CD14-positive monocyte (primary cell): ENCODE measurements around the gene PTPRN2. TPM values are rescaled to one million over a fixed set of nuclear protein-coding genes. Genes with fewer than 3 reads are reported as not detected.

Experiments
- DNase-seq, 3 donors: peaks; one replicate each; pipeline ENCODE4 v3.0.0-alpha.2; 2011 to 2022
- H2AFZ ChIP-seq: 2 replicates; pipeline ENCODE4 v1.6.0; 2012; ENCODE audit warnings: mild to moderate bottlenecking, low read depth, low read length, inconsistent platforms; ENCODE audit not compliant: insufficient read depth, poor library complexity, severe bottlenecking
- H3K27ac ChIP-seq, 2 donors: 1 replicate in 1 of 2; 2 replicates in 1 of 2; pipeline ENCODE4 v1.5.1; 2012 to 2013; ENCODE audit warnings: low read length in 2 of 2, control low read depth in 1 of 2, inconsistent platforms in 1 of 2, low read depth in 1 of 2, mild to moderate bottlenecking in 1 of 2
- H3K27me3 ChIP-seq, 2 donors: one replicate each; pipeline versions ENCODE4 v1.6.0 to v1.6.1; 2011 to 2013; ENCODE audit warnings: low read length in 2 of 2; ENCODE audit not compliant: control insufficient read depth in 2 of 2, insufficient read depth in 2 of 2
- H3K36me3 ChIP-seq, 2 donors: replicated peaks in 1 of 2; 1 replicate in 1 of 2; 2 replicates in 1 of 2; pipeline versions ENCODE4 v1.5.1 to v1.6.1; 2012 to 2013; ENCODE audit warnings: low read length in 2 of 2, control low read depth in 1 of 2, inconsistent platforms in 1 of 2, mild to moderate bottlenecking in 1 of 2; ENCODE audit not compliant: insufficient read depth in 2 of 2, control insufficient read depth in 1 of 2
- H3K4me1 ChIP-seq, 2 donors: 1 replicate in 1 of 2; 2 replicates in 1 of 2; pipeline versions ENCODE4 v1.5.1 to v1.6.1; 2012 to 2013; ENCODE audit warnings: low read length in 2 of 2, control low read depth in 1 of 2, inconsistent platforms in 1 of 2, mild to moderate bottlenecking in 1 of 2, moderate library complexity in 1 of 2; ENCODE audit not compliant: insufficient read depth in 2 of 2, control insufficient read depth in 1 of 2
- H3K4me2 ChIP-seq: replicated peaks from 2 replicates; pipeline ENCODE3; 2012; ENCODE audit warnings: low read length, moderate library complexity, mild to moderate bottlenecking; ENCODE audit not compliant: poor library complexity, severe bottlenecking; ENCODE audit errors: extremely low read depth
- H3K4me3 ChIP-seq, 3 experiments: fragments of 200-600 bp in 1 of 3; sonication (generic) in 1 of 3; replicated peaks in 1 of 3; 1 replicate in 2 of 3; 2 replicates in 1 of 3; pipeline ENCODE4 v1.5.1; 2011 to 2013; ENCODE audit warnings: low read length in 3 of 3, mild to moderate bottlenecking in 3 of 3, control low read depth in 2 of 3, low read depth in 2 of 3, inconsistent platforms in 1 of 3, moderate library complexity in 1 of 3
- H3K79me2 ChIP-seq: 2 replicates; pipeline ENCODE4 v1.6.0; 2012; ENCODE audit warnings: mild to moderate bottlenecking, control low read depth, inconsistent platforms, low read length, moderate library complexity; ENCODE audit not compliant: insufficient read depth
- H3K9ac ChIP-seq: 2 replicates; pipeline ENCODE4 v1.6.0; 2017; ENCODE audit warnings: low read length, mild to moderate bottlenecking; ENCODE audit not compliant: insufficient read depth, poor library complexity, severe bottlenecking
- H3K9me3 ChIP-seq, 2 donors: replicated peaks in 1 of 2; 1 replicate in 1 of 2; 2 replicates in 1 of 2; pipeline versions ENCODE4 v1.5.1 to v1.6.1; 2012 to 2013; ENCODE audit warnings: low read length in 2 of 2, control low read depth in 1 of 2; ENCODE audit not compliant: control insufficient read depth in 1 of 2, insufficient read depth in 1 of 2
- H4K20me1 ChIP-seq: 2 replicates; pipeline ENCODE4 v1.6.0; 2012; ENCODE audit warnings: mild to moderate bottlenecking, low read length, control low read depth, moderate library complexity; ENCODE audit not compliant: insufficient read depth
- H3K27ac Mint-ChIP-seq, 7 donors: one replicate each; pipeline ENCODE4 v1.8.0; 2020; ENCODE audit warnings: mild to moderate bottlenecking in 7 of 7, mixed read lengths in 7 of 7, moderate library complexity in 6 of 7, inconsistent platforms in 2 of 7
- H3K27me3 Mint-ChIP-seq, 3 donors: one replicate each; pipeline ENCODE4 v1.8.0; 2021 to 2022; ENCODE audit warnings: low read depth in 3 of 3, mild to moderate bottlenecking in 3 of 3, mixed read lengths in 3 of 3, moderate library complexity in 3 of 3, inconsistent platforms in 1 of 3
- H3K36me3 Mint-ChIP-seq, 2 donors: one replicate each; pipeline ENCODE4 v1.8.0; 2020; ENCODE audit warnings: mixed read lengths in 2 of 2, inconsistent platforms in 1 of 2, mild to moderate bottlenecking in 1 of 2
- H3K4me1 Mint-ChIP-seq: one replicate; pipeline ENCODE4 v1.8.0; 2020; ENCODE audit warnings: mild to moderate bottlenecking, mixed read lengths
- H3K4me3 Mint-ChIP-seq, 2 donors: one replicate each; pipeline ENCODE4 v1.8.0; 2020; ENCODE audit warnings: mild to moderate bottlenecking in 2 of 2, mixed read lengths in 2 of 2, moderate library complexity in 1 of 2
- H3K9me3 Mint-ChIP-seq, 7 donors: one replicate each; pipeline ENCODE4 v1.8.0; 2020 to 2022; ENCODE audit warnings: mixed read lengths in 7 of 7, mild to moderate bottlenecking in 6 of 7, moderate library complexity in 6 of 7, inconsistent platforms in 2 of 7
- WGBS: methylation state at CpG from one replicate; pipeline ENCODE4 v1.1.5; 2013; ENCODE audit warnings: missing lambda C conversion rate; ENCODE audit not compliant: insufficient coverage; 5-methylcytosine and 5-hydroxymethylcytosine counted together
- intact Hi-C, 2 donors: fragments of 100-400 bp; cut with micrococcal nuclease; formaldehyde crosslinking; loops; one replicate each; pipeline versions ENCODE4 v1.15.0 to v1.15.1; 2023
- polyA plus RNA-seq, 3 donors: library from polyadenylated mRNA; depleted of rRNA in 1 of 3; unstranded in 2 of 3; stranded (reverse) in 1 of 3; fragments of 300-500 nt in 2 of 3; fragments of >200 nt in 1 of 3; fragmentation: Illumina TruSeq in 2 of 3; gene quantifications; 1 replicate in 2 of 3; 2 replicates in 1 of 3; pipeline ENCODE4 v1.2.3, GENCODE V29; 2012 to 2021
- TF ChIP-seq, protein P1 (sequence below): fragments of 200-600 bp; IDR thresholded peaks from one replicate; pipeline ENCODE4 v1.8.0; 2022; ENCODE audit warnings: antibody characterized with exemption, mild to moderate bottlenecking

The PTPRN2 gene
- polyA plus RNA-seq, 3 donors: 0.25 to 1.4 (median 0.97) TPM

GRCh38 chr7:158009886-158010285, 577.7 kb downstream of the PTPRN2 start:
- Histone ChIP-seq H3K9me3 (no peaks in the 10 kb centered on the region), H3K79me2 (no peaks in the 10 kb centered on the region), H2AFZ (no peak overlapping the region), H3K4me2 (no peak overlapping the region), H3K4me1 (peaks cover 0 to 4% of the 10 kb centered on the region in 2 donors), H3K27ac (no peak overlapping the region), H3K9ac (no peak overlapping the region), H3K36me3 (no peaks in the 10 kb centered on the region), H3K4me3 (no peak overlapping the region), H4K20me1 (no peaks in the 10 kb centered on the region), H3K27me3 (no peaks in the 10 kb centered on the region)
- TF ChIP-seq, protein P1, sequence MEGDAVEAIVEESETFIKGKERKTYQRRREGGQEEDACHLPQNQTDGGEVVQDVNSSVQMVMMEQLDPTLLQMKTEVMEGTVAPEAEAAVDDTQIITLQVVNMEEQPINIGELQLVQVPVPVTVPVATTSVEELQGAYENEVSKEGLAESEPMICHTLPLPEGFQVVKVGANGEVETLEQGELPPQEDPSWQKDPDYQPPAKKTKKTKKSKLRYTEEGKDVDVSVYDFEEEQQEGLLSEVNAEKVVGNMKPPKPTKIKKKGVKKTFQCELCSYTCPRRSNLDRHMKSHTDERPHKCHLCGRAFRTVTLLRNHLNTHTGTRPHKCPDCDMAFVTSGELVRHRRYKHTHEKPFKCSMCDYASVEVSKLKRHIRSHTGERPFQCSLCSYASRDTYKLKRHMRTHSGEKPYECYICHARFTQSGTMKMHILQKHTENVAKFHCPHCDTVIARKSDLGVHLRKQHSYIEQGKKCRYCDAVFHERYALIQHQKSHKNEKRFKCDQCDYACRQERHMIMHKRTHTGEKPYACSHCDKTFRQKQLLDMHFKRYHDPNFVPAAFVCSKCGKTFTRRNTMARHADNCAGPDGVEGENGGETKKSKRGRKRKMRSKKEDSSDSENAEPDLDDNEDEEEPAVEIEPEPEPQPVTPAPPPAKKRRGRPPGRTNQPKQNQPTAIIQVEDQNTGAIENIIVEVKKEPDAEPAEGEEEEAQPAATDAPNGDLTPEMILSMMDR: no peak
- H3K4me1 Mint-ChIP-seq: no peaks in the 10 kb centered on the region
- no peak overlapping the region for H3K4me3 Mint-ChIP-seq
- DNase-seq: no peak
- WGBS: 63% methylated on average over 7 of the region's 9 CpGs
- H3K27me3 Mint-ChIP-seq: peaks cover 0 to 9% (median 5%) of the 10 kb centered on the region in 3 donors
- intact Hi-C loops: no loop called here
- H3K27ac Mint-ChIP-seq: no peak overlapping the region
- peaks cover 0 to 6% (median 0%) of the 10 kb centered on the region in 7 donors for H3K9me3 Mint-ChIP-seq
- H3K36me3 Mint-ChIP-seq: no peaks in the 10 kb centered on the region

DNA sequence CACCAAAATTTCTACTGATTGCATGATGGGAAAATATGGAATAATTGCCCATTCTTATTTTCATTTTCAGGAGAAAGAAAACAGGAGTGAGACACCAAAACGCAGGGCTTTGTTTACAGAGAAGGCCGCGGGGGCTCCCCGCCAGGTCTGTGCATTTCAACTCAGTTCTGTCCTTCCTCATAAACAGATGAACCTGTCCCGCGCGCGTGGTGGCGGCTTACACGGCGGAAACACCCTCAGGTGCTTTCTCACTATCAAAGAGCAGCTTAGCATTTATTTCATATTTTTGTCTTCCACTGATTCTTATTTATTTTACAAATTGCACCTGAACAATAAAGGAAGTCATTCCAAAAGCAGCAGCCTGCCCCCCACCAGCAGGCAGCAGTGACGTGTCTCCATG, 579.4 kb downstream of the PTPRN2 start:
- no peaks in the 10 kb centered on the region for H3K36me3 Mint-ChIP-seq
- WGBS: 90% methylated on average over 11 of the region's 12 CpGs

More for the DNA sequence above, 579.4 kb downstream of the PTPRN2 start:
- Histone ChIP-seq H3K9me3 (no peaks in the 10 kb centered on the region), H3K4me1 (no peaks in the 10 kb centered on the region), H3K27me3 (no peaks in the 10 kb centered on the region), H3K4me3 (no peak overlapping the region), H2AFZ (no peak overlapping the region), H4K20me1 (no peaks in the 10 kb centered on the region), H3K79me2 (no peaks in the 10 kb centered on the region), H3K27ac (no peak overlapping the region), H3K36me3 (no peaks in the 10 kb centered on the region), H3K4me2 (no peak overlapping the region), H3K9ac (no peak overlapping the region)
- Mint-ChIP-seq H3K4me3 (no peak overlapping the region), H3K27ac (no peak overlapping the region), H3K27me3 (peaks cover 0 to 10% (median 7%) of the 10 kb centered on the region in 3 donors), H3K4me1 (no peaks in the 10 kb centered on the region), H3K9me3 (peaks cover 0 to 6% (median 0%) of the 10 kb centered on the region in 7 donors)
- no peak for DNase-seq
- TF ChIP-seq, protein P1: no peak
- intact Hi-C loops: no loop called here
